AG04450 (cell line): ENCODE measurements around the gene TEX53. TPM values are rescaled to one million over a fixed set of nuclear protein-coding genes. Genes with fewer than 3 reads are reported as not detected.

Source experiments
- CTCF ChIA-PET: fragments of 300-600, 350-600 bp; formaldehyde crosslinking; extraction: SDS; loops from one replicate; lab custom pipeline; 2022; ENCODE audit warnings: antibody characterized with exemption, inconsistent platforms; lab: Charles Lee
- POLR2A ChIA-PET: fragments of 350-600 bp; formaldehyde crosslinking; extraction: SDS; loops from one replicate; lab custom pipeline; 2021; ENCODE audit warnings: antibody characterized with exemption, inconsistent platforms; lab: Yijun Ruan, JAX
- DNase-seq: peaks from one replicate; pipeline ENCODE4 v3.0.0-alpha.2; 2011; ENCODE audit warnings: low read depth, low spot score
- H3K27ac ChIP-seq: one replicate; pipeline ENCODE4 v1.5.1; 2012; ENCODE audit warnings: low read depth, low read length, control low read depth
- H3K27me3 ChIP-seq: one replicate; pipeline ENCODE4 v1.6.0; 2012; ENCODE audit warnings: low read length; ENCODE audit not compliant: control insufficient read depth, insufficient read depth
- H3K4me3 ChIP-seq: 2 replicates; pipeline ENCODE4 v1.5.1; 2011; ENCODE audit warnings: mild to moderate bottlenecking, low read depth, low read length, control low read depth
- H3K9me3 ChIP-seq: 2 replicates; pipeline ENCODE4 v1.5.1; 2012; ENCODE audit warnings: low read length; ENCODE audit not compliant: control insufficient read depth, insufficient read depth
- CTCF ChIP-seq: IDR thresholded peaks from 2 replicates; pipeline ENCODE4 v1.5.1; 2011; ENCODE audit warnings: low read depth, low read length, control low read depth, inconsistent platforms
- polyA plus RNA-seq: library from polyadenylated mRNA; depleted of rRNA; stranded (reverse); fragments of >200 nt; gene quantifications from 2 replicates; pipeline ENCODE4 v1.2.3, GENCODE V29; 2011

The TEX53 gene
- polyA plus RNA-seq, 1 experiment, result not detected

GRCh38 chr9:114653556-114654159, 3.9 kb downstream of the TEX53 start:
- Histone ChIP-seq H3K9me3 (no peaks in the 10 kb centered on the region), H3K27me3 (peaks cover 4% of the 10 kb centered on the region), H3K4me3 (no peak overlapping the region), H3K27ac (no peak overlapping the region)
- peak; percentile 99 for TF ChIP-seq CTCF
- DNase-seq, result peak; percentile 55
- CTCF ChIA-PET, result interaction anchor here (0.6 to 8.4 kb wide), 70 partner anchors 9 to 361 kb away, joined by 3 to 177 read pairs (median 5); no protein-coding TSS in a partner anchor
- POLR2A ChIA-PET, result interaction anchor here (0.6 to 1.5 kb wide), 3 partner anchors 66 to 522 kb away, joined by 3 to 10 read pairs (median 4); partner anchors contain the start of gene ATP6V1G1

GRCh38 chr9:114652776-114653555, 4.6 kb downstream of the TEX53 start:
- no peak overlapping the region for H3K27ac ChIP-seq
- POLR2A ChIA-PET, result interaction anchor here (0.6 to 1.5 kb wide), 3 partner anchors 66 to 522 kb away, joined by 3 to 10 read pairs (median 4); partner anchors contain the start of gene ATP6V1G1
- TF ChIP-seq CTCF, result no peak
- CTCF ChIA-PET, result interaction anchor here (0.6 to 8.4 kb wide), 69 partner anchors 8 to 362 kb away, joined by 3 to 177 read pairs (median 5); no protein-coding TSS in a partner anchor
- H3K4me3 ChIP-seq, result no peak overlapping the region
- DNase-seq, result no peak
- H3K9me3 ChIP-seq, result no peaks in the 10 kb centered on the region
- peaks cover 2% of the 10 kb centered on the region for H3K27me3 ChIP-seq

GRCh38 chr9:114643896-114644295, 13.7 kb downstream of the TEX53 start:
- CTCF ChIA-PET, result interaction anchor here (1.6 to 2.9 kb wide), 3 partner anchors 10 to 238 kb away, joined by 4 to 16 read pairs (median 7); no protein-coding TSS in a partner anchor
- POLR2A ChIA-PET, result no interaction called here
- no peak for DNase-seq
- H3K9me3 ChIP-seq, result no peaks in the 10 kb centered on the region
- TF ChIP-seq CTCF, result no peak
- no peak overlapping the region for H3K27ac ChIP-seq
- no peaks in the 10 kb centered on the region for H3K27me3 ChIP-seq
- H3K4me3 ChIP-seq, result no peak overlapping the region

GRCh38 chr9:114643001-114643400, 14.6 kb downstream of the TEX53 start:
- POLR2A ChIA-PET, result no interaction called here
- CTCF ChIA-PET, result interaction anchor here (2.9 kb wide), 1 partner anchor 10 kb away, joined by 16 read pairs; no protein-coding TSS in a partner anchor

More at GRCh38 chr9:114643001-114643400, 14.6 kb downstream of the TEX53 start:
- TF ChIP-seq CTCF, result no peak
- Histone ChIP-seq H3K27me3 (no peaks in the 10 kb centered on the region), H3K9me3 (no peaks in the 10 kb centered on the region), H3K4me3 (no peak overlapping the region), H3K27ac (no peak overlapping the region)
- no peak for DNase-seq
